ENCODE results near the gene GLP1R.
A peak's percentile ranks its signal among the peaks of the same experiment; 100 is the strongest.

Gene GLP1R

GRCh38 chr6:39048481-39049399, at the start of gene GLP1R:
TSS of gene GLP1R (plus strand) at chr6:39048781. CDS start at chr6:39048841, 60 bp downstream.
- H3K36me3 ChIP-seq (ENCODE audit: insufficient read depth, low read length) = no peaks in the 10 kb centered on the region
- TF ChIP-seq CTCF (conservative IDR thresholded peaks at IDR 0.05; ENCODE audit: low read length) (no peak), EZH2phosphoT487 (IDR thresholded peaks at IDR 0.05; ENCODE audit: borderline replicate concordance) (no peak)
- no peaks in the 10 kb centered on the region for H3K9me2 ChIP-seq (replicated peaks; ENCODE audit: low read depth, low read length)
- peak within 1 kb of the TSS; percentile 82 for H2AFZ ChIP-seq (ENCODE audit: low read length)
- H3K4me1 ChIP-seq (ENCODE audit: insufficient read depth, low read length, poor library complexity, severe bottlenecking) = peaks cover 49% of the 10 kb centered on the region
- H3K9ac ChIP-seq (ENCODE audit: low read depth, low read length, poor library complexity, severe bottlenecking) = peak within 1 kb of the TSS; percentile 65
- H4K20me1 ChIP-seq (ENCODE audit: insufficient read depth, low read length, poor library complexity, severe bottlenecking) = peaks cover 4% of the 10 kb centered on the region
- peak within 1 kb of the TSS; percentile 76 for H3K4me2 ChIP-seq (ENCODE audit: low read depth, low read length, poor library complexity, severe bottlenecking)
- no peaks in the 10 kb centered on the region for H3K27me3 ChIP-seq (ENCODE audit: insufficient read depth, low read length, poor library complexity, severe bottlenecking)
- no peaks in the 10 kb centered on the region for H3K9me3 ChIP-seq (ENCODE audit: insufficient read depth, low read depth, low read length)
- no peaks in the 10 kb centered on the region for H3F3A ChIP-seq (ENCODE audit: low read depth)
- H3K4me3 ChIP-seq (ENCODE audit: low read length, poor library complexity, severe bottlenecking) = peak within 1 kb of the TSS; percentile 77
- peaks cover 41% of the 10 kb centered on the region for H3K79me2 ChIP-seq (ENCODE audit: insufficient read depth, low read length)

- Histone ChIP-seq H4K20me1 (ENCODE audit: insufficient read depth, low read length, poor library complexity, severe bottlenecking) (no peaks in the 10 kb centered on the region), H3K9me2 (replicated peaks; ENCODE audit: low read depth, low read length) (no peaks in the 10 kb centered on the region), H3K4me1 (ENCODE audit: insufficient read depth, low read length, poor library complexity, severe bottlenecking) (no peaks in the 10 kb centered on the region), H3K4me2 (ENCODE audit: low read depth, low read length, poor library complexity, severe bottlenecking) (no peak overlapping the region), H3K9ac (ENCODE audit: low read depth, low read length, poor library complexity, severe bottlenecking) (no peak overlapping the region), H3F3A (ENCODE audit: low read depth) (no peaks in the 10 kb centered on the region), H2AFZ (ENCODE audit: low read length) (no peak overlapping the region), H3K36me3 (ENCODE audit: insufficient read depth, low read length) (no peaks in the 10 kb centered on the region), H3K27me3 (ENCODE audit: insufficient read depth, low read length, poor library complexity, severe bottlenecking) (no peaks in the 10 kb centered on the region), H3K79me2 (ENCODE audit: insufficient read depth, low read length) (no peaks in the 10 kb centered on the region), H3K4me3 (ENCODE audit: low read length, poor library complexity, severe bottlenecking) (no peak overlapping the region), H3K9me3 (ENCODE audit: insufficient read depth, low read depth, low read length) (no peaks in the 10 kb centered on the region)
- TF ChIP-seq EZH2phosphoT487 (IDR thresholded peaks at IDR 0.05; ENCODE audit: borderline replicate concordance) = no peak
- peak; percentile 74 for TF ChIP-seq CTCF (conservative IDR thresholded peaks at IDR 0.05; ENCODE audit: low read length)
Observed at GRCh38 chr6:39003072-39003471, 45.5 kb upstream of the GLP1R start.

- Histone ChIP-seq H3K9me3 (ENCODE audit: insufficient read depth, low read depth, low read length) (no peaks in the 10 kb centered on the region), H2AFZ (ENCODE audit: low read length) (no peak overlapping the region), H3K79me2 (ENCODE audit: insufficient read depth, low read length) (no peaks in the 10 kb centered on the region), H3K9ac (ENCODE audit: low read depth, low read length, poor library complexity, severe bottlenecking) (no peak overlapping the region), H3K4me1 (ENCODE audit: insufficient read depth, low read length, poor library complexity, severe bottlenecking) (no peaks in the 10 kb centered on the region), H3K4me2 (ENCODE audit: low read depth, low read length, poor library complexity, severe bottlenecking) (no peak overlapping the region), H3F3A (ENCODE audit: low read depth) (no peaks in the 10 kb centered on the region), H3K27me3 (ENCODE audit: insufficient read depth, low read length, poor library complexity, severe bottlenecking) (no peaks in the 10 kb centered on the region), H3K9me2 (replicated peaks; ENCODE audit: low read depth, low read length) (no peaks in the 10 kb centered on the region), H4K20me1 (ENCODE audit: insufficient read depth, low read length, poor library complexity, severe bottlenecking) (no peaks in the 10 kb centered on the region), H3K36me3 (ENCODE audit: insufficient read depth, low read length) (no peaks in the 10 kb centered on the region), H3K4me3 (ENCODE audit: low read length, poor library complexity, severe bottlenecking) (no peak overlapping the region)
- TF ChIP-seq CTCF (conservative IDR thresholded peaks at IDR 0.05; ENCODE audit: low read length) (no peak), EZH2phosphoT487 (IDR thresholded peaks at IDR 0.05; ENCODE audit: borderline replicate concordance) (no peak)
Observed at GRCh38 chr6:39003492-39003891, 45.1 kb upstream of the GLP1R start.

Measured in Loucy (cell line).